A673 (cell line): ENCODE measurements around the gene NDUFB10.

ENCODE experiments used
- CTCF ChIP-seq: fragments of 300-800, 200-600 bp; sonication (generic); conservative IDR thresholded peaks from 2 replicates; pipeline ENCODE4 v1.5.1; 2017; ENCODE audit warnings: low read depth, mild to moderate bottlenecking, antibody characterized with exemption, low read length, moderate library complexity, mixed read lengths
- EZH2 ChIP-seq: fragments of 200-600 bp; sonication (generic); IDR thresholded peaks from 2 replicates; pipeline ENCODE4 v1.6.1; 2017; ENCODE audit warnings: borderline replicate concordance, low read depth, mild to moderate bottlenecking, mixed read lengths, antibody characterized with exemption, low read length; ENCODE audit not compliant: poor library complexity, severe bottlenecking

- TF ChIP-seq CTCF (no peak), EZH2 (no peak)
Measured at GRCh38 chr16:1958715-1959268, 546 bp upstream of the NDUFB10 start.
